Right atrium auricular region (tissue), 2 donors: ENCODE data around the gene ACBD6. TPM values are rescaled to one million over a fixed set of nuclear protein-coding genes. Genes with fewer than 3 reads are reported as not detected.

Experiments
- DNase-seq: peaks from one replicate; pipeline ENCODE4 v3.0.0-alpha.2; 2019; ENCODE audit warnings: low spot score
- H3K27ac ChIP-seq, 2 donors: fragments of 200-600 bp; sonication (generic); 1 replicate in 1 of 2; 2 replicates in 1 of 2; pipeline ENCODE4 v1.5.1; 2016 to 2019
- H3K27me3 ChIP-seq, 2 donors: fragments of 200-600 bp; sonication (generic); one replicate each; pipeline versions ENCODE4 v1.5.1 to v1.6.0; 2017 to 2019
- H3K36me3 ChIP-seq: fragments of 200-600 bp; sonication (generic); one replicate; pipeline ENCODE4 v1.5.1; 2016
- H3K4me1 ChIP-seq, 2 donors: fragments of 200-600 bp; sonication (generic); one replicate each; pipeline versions ENCODE4 v1.5.1 to v1.6.0; 2017 to 2019
- H3K4me3 ChIP-seq, 2 donors: fragments of 200-600 bp; sonication (generic); 1 replicate in 1 of 2; 2 replicates in 1 of 2; pipeline ENCODE4 v1.5.1; 2017 to 2019; ENCODE audit warnings: mild to moderate bottlenecking in 1 of 2, moderate library complexity in 1 of 2
- H3K9me3 ChIP-seq, 2 donors: fragments of 200-600 bp; sonication (generic); one replicate each; pipeline ENCODE4 v1.5.1; 2019
- total RNA-seq, 2 donors: library from RNA; depleted of rRNA; stranded (reverse); fragments of >200 nt; gene quantifications; one replicate each; pipeline ENCODE4 v1.1.0, GENCODE V29; 2016
- TF ChIP-seq, protein P1 (sequence below), 2 donors: fragments of 200-600 bp; sonication (generic); IDR thresholded peaks; one replicate each; pipeline ENCODE4 v1.5.1; 2019; ENCODE audit warnings: antibody characterized with exemption in 2 of 2

Gene ACBD6
- total RNA-seq, 2 donors from 2014 or later: 24.0 to 29.0 TPM

DNA sequence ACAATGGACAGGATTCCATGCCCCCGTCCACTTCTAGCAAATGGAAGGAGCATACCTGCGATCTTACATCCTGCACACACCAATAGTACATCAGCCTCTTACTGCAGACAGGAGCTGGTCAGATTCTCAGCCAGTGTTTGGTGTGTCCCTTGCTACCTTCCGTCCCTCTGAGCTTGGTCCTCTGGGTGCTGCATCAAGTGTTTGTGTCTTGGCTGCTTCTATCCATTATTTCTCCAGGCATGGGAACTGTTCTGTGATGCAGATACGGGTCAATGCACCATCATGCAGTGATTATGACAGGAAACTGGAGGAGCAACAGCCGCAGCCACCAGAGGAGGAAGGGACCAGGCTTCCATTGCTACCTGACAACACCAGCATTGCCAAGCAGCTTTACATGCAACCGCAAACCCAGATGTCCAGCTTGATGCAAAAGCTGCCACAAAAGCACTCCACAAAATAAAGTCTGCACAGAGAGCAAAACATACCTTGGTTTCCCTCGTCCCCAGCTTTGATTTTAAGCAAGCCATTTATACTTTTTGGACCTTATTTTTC, 34.5 kb upstream of the ACBD6 start:
- Histone ChIP-seq H3K27ac (no peak overlapping the region), H3K4me1 (peaks cover 0 to 32% of the 10 kb centered on the region in 2 donors), H3K4me3 (no peak overlapping the region), H3K27me3 (no peaks in the 10 kb centered on the region), H3K36me3 (no peaks in the 10 kb centered on the region), H3K9me3 (no peaks in the 10 kb centered on the region)
- no peak for DNase-seq
- TF ChIP-seq, protein P1, sequence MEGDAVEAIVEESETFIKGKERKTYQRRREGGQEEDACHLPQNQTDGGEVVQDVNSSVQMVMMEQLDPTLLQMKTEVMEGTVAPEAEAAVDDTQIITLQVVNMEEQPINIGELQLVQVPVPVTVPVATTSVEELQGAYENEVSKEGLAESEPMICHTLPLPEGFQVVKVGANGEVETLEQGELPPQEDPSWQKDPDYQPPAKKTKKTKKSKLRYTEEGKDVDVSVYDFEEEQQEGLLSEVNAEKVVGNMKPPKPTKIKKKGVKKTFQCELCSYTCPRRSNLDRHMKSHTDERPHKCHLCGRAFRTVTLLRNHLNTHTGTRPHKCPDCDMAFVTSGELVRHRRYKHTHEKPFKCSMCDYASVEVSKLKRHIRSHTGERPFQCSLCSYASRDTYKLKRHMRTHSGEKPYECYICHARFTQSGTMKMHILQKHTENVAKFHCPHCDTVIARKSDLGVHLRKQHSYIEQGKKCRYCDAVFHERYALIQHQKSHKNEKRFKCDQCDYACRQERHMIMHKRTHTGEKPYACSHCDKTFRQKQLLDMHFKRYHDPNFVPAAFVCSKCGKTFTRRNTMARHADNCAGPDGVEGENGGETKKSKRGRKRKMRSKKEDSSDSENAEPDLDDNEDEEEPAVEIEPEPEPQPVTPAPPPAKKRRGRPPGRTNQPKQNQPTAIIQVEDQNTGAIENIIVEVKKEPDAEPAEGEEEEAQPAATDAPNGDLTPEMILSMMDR (IDR thresholded peaks at IDR 0.05): no peak

DNA sequence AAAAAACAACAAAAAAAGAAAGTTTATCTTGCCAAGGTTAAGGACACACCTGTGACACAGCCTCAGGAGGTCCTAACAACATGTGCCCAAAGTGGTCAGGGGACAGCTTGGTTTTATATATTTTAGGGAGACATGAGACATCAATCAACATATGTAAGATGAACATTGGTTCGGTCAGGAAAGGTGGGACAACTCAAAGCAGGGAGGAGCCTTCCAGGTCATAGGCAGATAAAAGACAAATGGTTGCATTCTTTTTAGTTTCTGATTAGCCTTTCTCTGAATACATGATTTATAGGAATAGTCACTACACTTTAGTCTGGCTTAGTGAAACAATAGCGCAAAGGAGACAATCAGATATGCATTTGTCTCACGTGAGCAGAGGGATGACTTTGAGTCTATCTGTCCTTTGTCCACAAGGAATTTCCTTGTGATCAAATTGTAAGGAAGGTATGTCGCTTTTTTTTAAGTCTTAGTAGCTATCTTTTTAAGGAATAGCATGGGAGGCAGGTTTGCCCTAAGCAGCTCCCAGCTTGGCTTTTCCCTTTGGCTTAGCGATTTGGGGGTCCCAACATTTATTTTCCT, 33.1 kb upstream of the ACBD6 start:
- TF ChIP-seq, protein P1 (IDR thresholded peaks at IDR 0.05): no peak

DNA sequence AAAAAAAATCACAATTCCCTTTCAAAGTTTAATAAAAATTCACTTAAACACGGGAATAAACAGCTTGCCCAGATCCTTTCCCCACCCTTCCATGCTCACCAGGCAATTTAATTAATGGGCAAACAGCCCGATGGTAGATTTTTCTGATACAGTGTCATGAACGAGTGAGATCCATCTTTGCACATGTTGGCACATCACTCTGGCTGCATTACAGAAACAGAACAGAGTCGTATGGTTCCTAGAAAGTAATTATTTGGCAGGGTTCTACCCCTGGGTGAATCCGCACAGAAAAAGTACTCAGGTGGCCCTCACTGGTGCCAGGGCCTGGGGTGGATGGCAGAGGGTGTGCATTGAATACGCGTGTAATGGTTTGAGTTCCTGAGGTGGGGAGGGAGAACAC, 31.8 kb upstream of the ACBD6 start:
- H3K27me3 ChIP-seq: no peaks in the 10 kb centered on the region
- TF ChIP-seq, protein P1 (IDR thresholded peaks at IDR 0.05): no peak
- H3K4me3 ChIP-seq: no peak overlapping the region
- H3K9me3 ChIP-seq: no peaks in the 10 kb centered on the region
- DNase-seq: no peak
- peaks cover 0 to 9% of the 10 kb centered on the region in 2 donors for H3K4me1 ChIP-seq
- no peak overlapping the region for H3K27ac ChIP-seq
- no peaks in the 10 kb centered on the region for H3K36me3 ChIP-seq

More for the DNA sequence above, 33.1 kb upstream of the ACBD6 start:
- Histone ChIP-seq H3K27me3 (no peaks in the 10 kb centered on the region), H3K4me3 (no peak overlapping the region), H3K36me3 (no peaks in the 10 kb centered on the region), H3K9me3 (no peaks in the 10 kb centered on the region), H3K27ac (no peak overlapping the region), H3K4me1 (peaks cover 0 to 20% of the 10 kb centered on the region in 2 donors)
- DNase-seq: no peak

DNA sequence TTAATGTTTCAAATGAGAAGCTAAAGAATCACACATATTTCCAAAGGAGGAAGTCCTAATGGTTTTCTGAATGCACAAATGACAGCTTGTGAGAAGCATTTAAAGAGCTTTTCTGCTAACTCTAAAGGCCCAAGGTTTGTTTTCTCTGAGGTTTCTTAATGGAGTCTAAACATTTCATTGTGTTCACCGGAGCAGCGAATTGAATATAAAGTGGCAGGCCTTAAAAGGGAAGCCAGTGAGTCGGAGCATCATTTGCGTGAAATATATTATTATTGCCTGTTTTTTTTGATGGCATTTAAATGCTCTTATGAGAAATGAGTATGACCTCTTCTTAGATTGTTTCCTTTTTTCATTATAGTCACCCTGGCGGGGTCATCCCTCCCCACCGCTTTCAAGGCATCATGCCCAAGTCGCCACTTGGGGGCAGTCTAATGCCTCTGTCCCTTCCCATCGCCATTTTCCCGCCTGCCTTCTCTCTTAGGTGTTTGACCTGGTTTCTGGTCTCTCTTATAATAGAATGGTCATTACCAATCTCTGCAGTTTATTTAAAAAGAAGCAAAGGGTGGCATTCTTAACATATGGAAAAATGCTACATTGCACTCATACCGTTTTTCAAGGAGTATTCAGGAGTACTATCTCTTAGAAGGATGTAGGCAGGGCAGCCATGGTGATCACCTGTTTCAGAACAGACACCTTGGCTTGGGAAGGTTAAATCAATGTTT, 31.1 kb upstream of the ACBD6 start:
- H3K27ac ChIP-seq: no peak overlapping the region
- peaks cover 0 to 4% of the 10 kb centered on the region in 2 donors for H3K4me1 ChIP-seq
- H3K36me3 ChIP-seq: no peaks in the 10 kb centered on the region
- H3K9me3 ChIP-seq: no peaks in the 10 kb centered on the region
- TF ChIP-seq, protein P1 (IDR thresholded peaks at IDR 0.05): peak; percentile 76 to 89
- no peak overlapping the region for H3K4me3 ChIP-seq
- H3K27me3 ChIP-seq: no peaks in the 10 kb centered on the region
- DNase-seq: peak; percentile 68

DNA sequence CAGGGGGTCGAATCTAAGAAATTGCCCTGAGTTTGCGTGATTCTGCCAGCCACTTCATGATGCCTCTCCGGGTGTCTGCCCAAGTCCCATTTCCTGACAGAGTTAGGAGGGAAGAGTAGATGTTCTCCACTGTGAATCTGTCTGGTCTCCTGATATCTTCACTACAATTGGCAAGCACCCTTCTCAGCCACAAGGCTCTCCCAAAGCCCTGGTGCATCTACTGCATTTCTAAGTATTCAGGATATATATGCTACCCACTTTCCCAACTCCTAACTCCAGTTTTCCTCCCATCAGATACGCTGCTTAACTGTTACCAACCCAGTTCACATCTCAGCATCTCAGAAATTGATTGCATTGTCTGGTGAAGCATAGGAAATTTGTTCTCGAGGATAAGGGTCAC, 30.5 kb upstream of the ACBD6 start:
- no peaks in the 10 kb centered on the region for H3K9me3 ChIP-seq
- H3K4me3 ChIP-seq: no peak overlapping the region
- H3K27ac ChIP-seq: no peak overlapping the region
- TF ChIP-seq, protein P1 (IDR thresholded peaks at IDR 0.05): no peak
- no peak for DNase-seq
- peaks cover 0 to 4% of the 10 kb centered on the region in 2 donors for H3K4me1 ChIP-seq
- no peaks in the 10 kb centered on the region for H3K27me3 ChIP-seq
- H3K36me3 ChIP-seq: no peaks in the 10 kb centered on the region
